Smooth muscle cell (in vitro differentiated cells): ENCODE measurements around the gene AFF3. TPM values are rescaled to one million over a fixed set of nuclear protein-coding genes. Genes with fewer than 3 reads are reported as not detected.

Experiments used
- DNase-seq: peaks from one replicate; lab custom pipeline; 2025; ENCODE audit not compliant: unreplicated experiment; lab: John Stamatoyannopoulos, UW
- H2AFZ ChIP-seq: fragments of 200-600 bp; sonication (generic); 2 replicates; pipeline ENCODE4 v1.6.0; 2016; ENCODE audit warnings: antibody characterized with exemption, low read depth, mild to moderate bottlenecking
- H3F3A ChIP-seq: fragments of 200-600 bp; sonication (generic); 2 replicates; pipeline ENCODE4 v1.6.0; 2017; ENCODE audit warnings: antibody characterized with exemption, low read depth
- H3K27ac ChIP-seq: fragments of 200-600 bp; sonication (generic); 2 replicates; pipeline ENCODE4 v1.5.1; 2016; ENCODE audit warnings: low read depth, mild to moderate bottlenecking
- H3K27me3 ChIP-seq: fragments of 200-600 bp; sonication (generic); 2 replicates; pipeline ENCODE4 v1.6.1; 2016; ENCODE audit warnings: low read depth, mild to moderate bottlenecking
- H3K36me3 ChIP-seq: fragments of 200-600 bp; sonication (generic); 2 replicates; pipeline ENCODE4 v1.5.1; 2016; ENCODE audit warnings: low read depth
- H3K4me1 ChIP-seq: fragments of 200-600 bp; sonication (generic); 2 replicates; pipeline ENCODE4 v1.5.1; 2016; ENCODE audit warnings: low read depth
- H3K4me2 ChIP-seq: fragments of 200-600 bp; sonication (generic); 2 replicates; pipeline ENCODE4 v1.6.0; 2016; ENCODE audit warnings: mild to moderate bottlenecking
- H3K4me3 ChIP-seq: fragments of 200-600 bp; sonication (generic); 2 replicates; pipeline ENCODE4 v1.5.1; 2016; ENCODE audit warnings: mild to moderate bottlenecking
- H3K79me2 ChIP-seq: fragments of 200-600 bp; sonication (generic); 2 replicates; pipeline ENCODE4 v1.6.0; 2016; ENCODE audit warnings: low read depth, mild to moderate bottlenecking
- H3K9ac ChIP-seq: fragments of 200-600 bp; sonication (generic); 2 replicates; pipeline ENCODE4 v1.6.0; 2016; ENCODE audit warnings: low read depth
- H3K9me3 ChIP-seq: fragments of 200-600 bp; sonication (generic); replicated peaks from 2 replicates; pipeline ENCODE4 v1.5.1; 2016; ENCODE audit warnings: low read depth
- H4K20me1 ChIP-seq: fragments of 200-600 bp; sonication (generic); 2 replicates; pipeline ENCODE4 v1.6.0; 2016; ENCODE audit warnings: low read depth
- CTCF ChIP-seq: fragments of 200-600 bp; sonication (generic); IDR thresholded peaks from 2 replicates; pipeline ENCODE4 v1.5.1; 2017; ENCODE audit warnings: borderline replicate concordance, mild to moderate bottlenecking, antibody characterized with exemption; ENCODE audit not compliant: insufficient read depth, poor library complexity, severe bottlenecking
- WGBS: methylation state at CpG from one replicate; pipeline ENCODE4 v1.1.7; 2016; ENCODE audit warnings: low lambda C conversion rate; 5-methylcytosine and 5-hydroxymethylcytosine counted together
- polyA plus RNA-seq: library from polyadenylated mRNA; unstranded; fragments of >200 nt; fragmentation: Nextera tagmentation; extraction: Ambion mirVana; gene quantifications from 2 replicates; pipeline ENCODE4 v1.2.1, GENCODE V29; 2016
- total RNA-seq: library from RNA; depleted of rRNA; stranded (reverse); fragments of >200 nt; gene quantifications from 2 replicates; pipeline ENCODE4 v1.2.3, GENCODE V29; 2014

The AFF3 gene
- total and polyA plus RNA-seq, 2 experiments from 2014 or later = 0.27 to 0.39 TPM

GRCh38 chr2:99572373-99573164, 569.8 kb downstream of the AFF3 start:
- H3K9me3 ChIP-seq = no peaks in the 10 kb centered on the region
- no peaks in the 10 kb centered on the region for H3K36me3 ChIP-seq
- no peaks in the 10 kb centered on the region for H3K79me2 ChIP-seq
- no peaks in the 10 kb centered on the region for H3F3A ChIP-seq
- no peak for DNase-seq
- no peak for TF ChIP-seq CTCF
- no peak overlapping the region for H3K4me3 ChIP-seq
- no peak overlapping the region for H3K9ac ChIP-seq
- peaks cover 30% of the 10 kb centered on the region for H3K27me3 ChIP-seq
- no peaks in the 10 kb centered on the region for H4K20me1 ChIP-seq
- no peak overlapping the region for H2AFZ ChIP-seq
- WGBS = 67% methylated on average over 13 of the region's 13 CpGs
- no peak overlapping the region for H3K27ac ChIP-seq
- peaks cover 11% of the 10 kb centered on the region for H3K4me1 ChIP-seq
- no peak overlapping the region for H3K4me2 ChIP-seq

- Histone ChIP-seq H2AFZ (no peak overlapping the region), H3K79me2 (no peaks in the 10 kb centered on the region), H3K4me1 (peaks cover 11% of the 10 kb centered on the region), H3K27ac (no peak overlapping the region), H3K27me3 (peaks cover 30% of the 10 kb centered on the region), H3K9me3 (no peaks in the 10 kb centered on the region), H3K4me2 (no peak overlapping the region), H3F3A (no peaks in the 10 kb centered on the region), H3K9ac (no peak overlapping the region), H4K20me1 (no peaks in the 10 kb centered on the region), H3K36me3 (no peaks in the 10 kb centered on the region), H3K4me3 (no peak overlapping the region)
- TF ChIP-seq CTCF = no peak
- 13% methylated on average over 2 of the region's 2 CpGs for WGBS
- no peak for DNase-seq
These were observed 570.4 kb downstream of the AFF3 start for GRCh38 chr2:99571954-99572353.

GRCh38 chr2:99571533-99571932, 570.9 kb downstream of the AFF3 start:
- no peak overlapping the region for H3K9ac ChIP-seq
- H3K36me3 ChIP-seq = no peaks in the 10 kb centered on the region
- no peak overlapping the region for H3K4me2 ChIP-seq
- no peaks in the 10 kb centered on the region for H3F3A ChIP-seq
- H3K4me1 ChIP-seq = peaks cover 11% of the 10 kb centered on the region
- no peak for DNase-seq
- H3K27me3 ChIP-seq = peaks cover 30% of the 10 kb centered on the region
- H4K20me1 ChIP-seq = no peaks in the 10 kb centered on the region
- no peak overlapping the region for H3K27ac ChIP-seq
- 72% methylated on average over 4 of the region's 4 CpGs for WGBS
- no peaks in the 10 kb centered on the region for H3K9me3 ChIP-seq
- no peaks in the 10 kb centered on the region for H3K79me2 ChIP-seq
- H2AFZ ChIP-seq = no peak overlapping the region
- H3K4me3 ChIP-seq = no peak overlapping the region
- no peak for TF ChIP-seq CTCF

GRCh38 chr2:99571021-99571420, 571.4 kb downstream of the AFF3 start:
- WGBS = 95% methylated on average over 4 of the region's 4 CpGs
- no peak overlapping the region for H2AFZ ChIP-seq
- no peak for DNase-seq
- no peaks in the 10 kb centered on the region for H4K20me1 ChIP-seq
- no peaks in the 10 kb centered on the region for H3F3A ChIP-seq
- no peak overlapping the region for H3K4me3 ChIP-seq
- TF ChIP-seq CTCF = no peak
- no peak overlapping the region for H3K27ac ChIP-seq
- H3K4me1 ChIP-seq = peaks cover 11% of the 10 kb centered on the region
- no peak overlapping the region for H3K4me2 ChIP-seq
- H3K36me3 ChIP-seq = no peaks in the 10 kb centered on the region
- no peaks in the 10 kb centered on the region for H3K79me2 ChIP-seq
- no peak overlapping the region for H3K9ac ChIP-seq
- H3K9me3 ChIP-seq = no peaks in the 10 kb centered on the region
- peaks cover 30% of the 10 kb centered on the region for H3K27me3 ChIP-seq
